OCI-LY1 (cell line): ENCODE results near the gene TAGLN2.

Experiments used
- H2AFZ ChIP-seq: fragments of 200-600 bp; sonication (generic), shearing (Covaris generic); 2 replicates; pipeline ENCODE4 v1.6.0; 2014; ENCODE audit warnings: antibody characterized with exemption, mild to moderate bottlenecking, low read length
- H3F3A ChIP-seq: fragments of 200-600 bp; sonication (generic), shearing (Covaris generic); 2 replicates; pipeline ENCODE4 v1.6.0; 2014; ENCODE audit warnings: mild to moderate bottlenecking, antibody characterized with exemption, low read length, moderate library complexity; ENCODE audit not compliant: insufficient read depth
- H3K27ac ChIP-seq: fragments of 200-600 bp; sonication (generic); 2 replicates; pipeline ENCODE4 v1.5.1; 2014; ENCODE audit warnings: low read length, mixed run types, mild to moderate bottlenecking, low read depth; ENCODE audit not compliant: poor library complexity, severe bottlenecking
- H3K27me3 ChIP-seq: fragments of 200-600 bp; sonication (generic); 2 replicates; pipeline ENCODE4 v1.6.0; 2014; ENCODE audit warnings: antibody characterized with exemption, mild to moderate bottlenecking, low read length, moderate library complexity; ENCODE audit not compliant: insufficient read depth
- H3K36me3 ChIP-seq: fragments of 200-600 bp; sonication (generic); 2 replicates; pipeline ENCODE4 v1.6.1; 2014; ENCODE audit warnings: mild to moderate bottlenecking, antibody characterized with exemption, low read length, moderate library complexity, mixed read lengths; ENCODE audit not compliant: insufficient read depth
- H3K4me1 ChIP-seq: fragments of 200-600 bp; sonication (generic); 2 replicates; pipeline ENCODE4 v1.5.1; 2014; ENCODE audit warnings: mild to moderate bottlenecking, low read length, moderate library complexity; ENCODE audit not compliant: insufficient read depth, severe bottlenecking
- H3K4me2 ChIP-seq: fragments of 200-600 bp; sonication (generic), shearing (Covaris generic); 2 replicates; pipeline ENCODE4 v1.6.1; 2014; ENCODE audit warnings: low read length
- H3K4me3 ChIP-seq: fragments of 200-600 bp; sonication (generic); 2 replicates; pipeline ENCODE4 v1.5.1; 2014; ENCODE audit warnings: low read length, low read depth, mild to moderate bottlenecking, mixed read lengths; ENCODE audit not compliant: poor library complexity, severe bottlenecking
- H3K79me2 ChIP-seq: fragments of 200-600 bp; shearing (Covaris generic); 2 replicates; pipeline ENCODE4 v1.6.1; 2016; ENCODE audit warnings: mixed run types, low read length, mixed read lengths; ENCODE audit not compliant: insufficient read depth
- H3K9ac ChIP-seq: fragments of 200-600 bp; sonication (generic), shearing (Covaris generic); 2 replicates; pipeline ENCODE4 v1.6.1; 2014; ENCODE audit warnings: mild to moderate bottlenecking, low read length, mixed read lengths
- H3K9me2 ChIP-seq: fragments of 200-600 bp; sonication (generic), shearing (Covaris generic); 2 replicates; pipeline ENCODE4 v1.6.1; 2014; ENCODE audit warnings: low read depth, mild to moderate bottlenecking, low read length, mixed read lengths
- H3K9me3 ChIP-seq: fragments of 200-600 bp; shearing (Covaris generic); 2 replicates; pipeline ENCODE4 v1.6.1; 2014; ENCODE audit warnings: low read length, mixed read lengths
- H4K20me1 ChIP-seq: fragments of 200-600 bp; sonication (generic), shearing (Covaris generic); 2 replicates; pipeline ENCODE4 v1.6.0; 2016; ENCODE audit warnings: mild to moderate bottlenecking, low read length; ENCODE audit not compliant: insufficient read depth
- CTCF ChIP-seq: fragments of 200-600 bp; sonication (generic), shearing (Covaris generic); IDR thresholded peaks from 2 replicates; pipeline ENCODE4 v1.5.1; 2017; ENCODE audit warnings: mild to moderate bottlenecking, antibody characterized with exemption, low read length, moderate library complexity, mixed read lengths
- EZH2 ChIP-seq: fragments of 200-600 bp; sonication (generic), shearing (Covaris generic); IDR thresholded peaks from 2 replicates; pipeline ENCODE4 v1.8.0; 2017; ENCODE audit warnings: borderline replicate concordance, mixed run types, mild to moderate bottlenecking, antibody characterized with exemption, low read length, moderate library complexity, mixed read lengths

Gene TAGLN2

GRCh38 chr1:159965263-159965662, 40.0 kb upstream of the TAGLN2 start:
- no peaks in the 10 kb centered on the region for H3K9me3 ChIP-seq
- H3K27me3 ChIP-seq: peaks cover 5% of the 10 kb centered on the region; the same call in 1 of the 2 replicates
- no peak for TF ChIP-seq EZH2
- TF ChIP-seq CTCF: no peak
- H3K9me2 ChIP-seq: no peaks in the 10 kb centered on the region
- no peak overlapping the region for H3K4me2 ChIP-seq
- no peak overlapping the region for H2AFZ ChIP-seq
- no peak overlapping the region for H3K4me3 ChIP-seq
- H4K20me1 ChIP-seq: no peaks in the 10 kb centered on the region
- H3K27ac ChIP-seq: no peak overlapping the region
- H3K4me1 ChIP-seq: no peaks in the 10 kb centered on the region
- no peaks in the 10 kb centered on the region for H3K36me3 ChIP-seq
- no peaks in the 10 kb centered on the region for H3F3A ChIP-seq
- H3K79me2 ChIP-seq: no peaks in the 10 kb centered on the region
- no peak overlapping the region for H3K9ac ChIP-seq

DNA sequence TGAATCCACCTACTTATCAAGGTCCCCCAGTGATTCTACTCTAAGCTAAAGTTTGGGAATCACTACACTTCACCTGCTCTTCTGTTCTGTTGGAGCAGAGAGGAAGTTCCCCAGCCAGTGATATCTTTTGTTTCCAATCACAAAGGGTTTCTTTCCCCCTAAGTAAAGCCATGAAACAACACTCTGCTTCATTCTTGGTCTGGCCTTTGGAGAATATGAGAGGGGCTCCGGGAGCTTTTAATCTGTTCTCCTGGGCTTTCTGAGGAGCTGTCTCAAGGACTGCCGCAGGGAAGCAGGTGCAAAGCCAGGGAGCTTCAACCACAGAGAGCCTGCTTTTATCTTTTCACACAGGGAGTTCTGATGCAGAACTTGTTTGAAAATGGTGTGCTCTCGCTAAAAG, 38.8 kb upstream of the TAGLN2 start:
- H3K36me3 ChIP-seq: no peaks in the 10 kb centered on the region
- H3K4me3 ChIP-seq: no peak overlapping the region
- no peaks in the 10 kb centered on the region for H4K20me1 ChIP-seq
- H3K27me3 ChIP-seq: 0 out of 2 replicates have a peak, but pooled peaks cover 5% of the 10 kb centered on the region
- H3F3A ChIP-seq: no peaks in the 10 kb centered on the region
- no peak overlapping the region for H3K4me2 ChIP-seq
- H2AFZ ChIP-seq: no peak overlapping the region
- H3K9me2 ChIP-seq: no peaks in the 10 kb centered on the region
- H3K4me1 ChIP-seq: no peaks in the 10 kb centered on the region
- H3K9ac ChIP-seq: no peak overlapping the region
- H3K27ac ChIP-seq: no peak overlapping the region
- H3K9me3 ChIP-seq: no peaks in the 10 kb centered on the region
- TF ChIP-seq CTCF (no peak), EZH2 (no peak)
- H3K79me2 ChIP-seq: no peaks in the 10 kb centered on the region

DNA sequence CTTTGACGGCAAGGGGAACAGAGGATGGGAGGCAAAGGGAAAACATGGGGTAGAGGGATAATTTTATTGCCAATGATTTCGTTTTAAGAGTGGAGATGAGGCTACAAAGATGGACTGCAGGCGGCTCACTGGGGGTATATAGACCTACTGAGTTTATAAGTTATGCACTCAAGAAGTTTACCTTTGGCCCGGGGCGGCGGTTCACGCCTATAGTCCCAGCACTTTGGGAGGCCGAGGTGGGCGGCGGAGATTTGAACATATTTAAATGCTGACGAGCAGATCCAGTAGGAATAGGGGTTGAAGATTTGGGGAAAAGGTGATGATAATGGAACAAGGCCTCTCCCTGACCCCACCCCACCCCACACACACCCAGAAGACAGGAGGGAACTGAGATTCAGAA, 36.9 kb upstream of the TAGLN2 start:
- H3K4me2 ChIP-seq: no peak overlapping the region
- H3K27me3 ChIP-seq: 0 out of 2 replicates have a peak, but pooled peaks cover 8% of the 10 kb centered on the region
- no peaks in the 10 kb centered on the region for H3F3A ChIP-seq
- no peaks in the 10 kb centered on the region for H3K79me2 ChIP-seq
- no peak for TF ChIP-seq CTCF
- TF ChIP-seq EZH2: no peak
- H3K36me3 ChIP-seq: no peaks in the 10 kb centered on the region
- no peak overlapping the region for H2AFZ ChIP-seq
- H4K20me1 ChIP-seq: no peaks in the 10 kb centered on the region
- no peak overlapping the region for H3K9ac ChIP-seq
- no peaks in the 10 kb centered on the region for H3K4me1 ChIP-seq
- H3K9me2 ChIP-seq: no peaks in the 10 kb centered on the region
- no peak overlapping the region for H3K27ac ChIP-seq
- H3K4me3 ChIP-seq: no peak overlapping the region
- no peaks in the 10 kb centered on the region for H3K9me3 ChIP-seq
